Mucosa of gallbladder (tissue), 1 donor: Measurements from ENCODE around the gene TSSC4. TPM values are rescaled to one million over a fixed set of nuclear protein-coding genes. Genes with fewer than 3 reads are reported as not detected.

ENCODE experiments used
- DNase-seq: peaks from one replicate; pipeline ENCODE4 v3.0.0-alpha.2; 2020; ENCODE audit warnings: low spot score
- total RNA-seq: library from RNA; stranded (reverse); gene quantifications from one replicate; pipeline ENCODE4 v1.2.1, GENCODE V29; 2021
- donor health status: DM: no; HTN: no; CAD: no.

TSSC4 gene
- total RNA-seq, 1 donor from 2014 or later, result 50.5 TPM

DNA sequence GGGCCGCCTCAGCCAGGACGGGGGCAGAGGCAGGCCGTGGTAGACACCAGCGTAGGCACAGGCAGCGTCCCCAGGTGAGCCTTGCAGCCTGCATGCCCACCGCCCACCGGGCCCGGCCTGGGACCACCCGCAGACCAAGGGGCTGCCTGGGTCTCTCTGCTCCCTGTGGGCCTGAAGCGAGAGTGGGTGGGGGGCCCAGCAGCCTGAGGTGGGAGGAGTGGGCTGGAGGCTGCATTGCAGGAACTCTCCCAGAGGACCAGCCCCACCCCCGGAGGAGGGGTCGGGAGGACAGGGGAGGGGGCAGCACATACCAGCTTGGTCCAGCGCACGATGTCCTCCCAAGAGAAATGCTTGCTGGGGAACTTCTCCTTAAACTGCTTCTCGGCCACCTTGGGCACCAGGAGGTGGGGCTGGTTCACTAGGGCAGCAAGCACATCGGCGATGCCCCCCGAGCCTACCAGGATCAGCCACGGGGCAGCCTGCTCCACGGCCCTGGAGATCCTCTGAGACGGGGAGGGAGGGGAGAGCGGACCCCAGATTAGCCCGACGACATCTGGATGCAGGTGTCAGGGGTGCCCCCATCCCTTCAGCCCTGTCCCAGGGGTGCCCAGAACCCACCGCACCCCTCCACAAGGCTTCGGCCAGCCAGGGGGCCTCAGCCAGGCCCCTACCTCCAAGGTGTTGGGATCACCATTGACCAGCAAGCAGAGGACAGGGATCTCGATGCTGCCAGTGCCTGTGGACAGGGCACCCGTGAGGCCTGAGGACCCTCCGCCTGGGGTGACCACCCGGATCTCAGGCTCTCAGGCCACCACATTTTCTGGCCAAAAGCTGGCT, 17.5 kb downstream of the TSSC4 start:
- DNase-seq, result no peak

DNA sequence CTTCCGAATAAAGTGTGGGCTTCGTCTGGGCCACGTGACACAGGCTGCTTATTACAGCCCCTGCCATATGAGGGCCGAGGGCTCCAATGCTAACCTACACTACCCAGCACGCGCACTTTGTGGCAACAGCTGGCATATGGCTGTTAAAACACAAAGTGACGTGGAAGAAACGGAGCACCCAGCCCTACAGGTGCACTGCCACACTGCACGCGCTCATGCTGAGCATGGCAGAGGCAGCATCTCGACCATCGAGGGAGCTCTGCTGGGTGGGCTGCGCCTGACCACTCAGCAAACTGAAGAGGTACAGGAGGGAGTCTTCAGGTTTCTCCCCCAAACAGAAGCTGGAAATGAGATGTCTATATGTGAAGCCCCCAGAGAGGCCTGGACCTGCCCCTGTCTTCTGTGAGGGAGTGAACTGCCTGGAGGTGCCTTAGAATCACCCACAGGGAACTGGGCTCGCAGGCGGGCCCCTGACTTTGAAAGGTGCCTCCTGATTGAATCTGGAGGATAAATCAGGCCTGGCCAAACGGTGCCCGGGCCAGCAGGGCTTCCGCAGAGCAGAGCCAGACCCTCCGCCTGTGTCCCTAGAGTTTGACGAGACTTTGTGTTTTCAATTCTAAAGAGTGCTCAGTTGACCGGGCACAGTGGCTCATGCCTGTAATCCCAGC, 18.3 kb downstream of the TSSC4 start:
- DNase-seq, result no peak

DNA sequence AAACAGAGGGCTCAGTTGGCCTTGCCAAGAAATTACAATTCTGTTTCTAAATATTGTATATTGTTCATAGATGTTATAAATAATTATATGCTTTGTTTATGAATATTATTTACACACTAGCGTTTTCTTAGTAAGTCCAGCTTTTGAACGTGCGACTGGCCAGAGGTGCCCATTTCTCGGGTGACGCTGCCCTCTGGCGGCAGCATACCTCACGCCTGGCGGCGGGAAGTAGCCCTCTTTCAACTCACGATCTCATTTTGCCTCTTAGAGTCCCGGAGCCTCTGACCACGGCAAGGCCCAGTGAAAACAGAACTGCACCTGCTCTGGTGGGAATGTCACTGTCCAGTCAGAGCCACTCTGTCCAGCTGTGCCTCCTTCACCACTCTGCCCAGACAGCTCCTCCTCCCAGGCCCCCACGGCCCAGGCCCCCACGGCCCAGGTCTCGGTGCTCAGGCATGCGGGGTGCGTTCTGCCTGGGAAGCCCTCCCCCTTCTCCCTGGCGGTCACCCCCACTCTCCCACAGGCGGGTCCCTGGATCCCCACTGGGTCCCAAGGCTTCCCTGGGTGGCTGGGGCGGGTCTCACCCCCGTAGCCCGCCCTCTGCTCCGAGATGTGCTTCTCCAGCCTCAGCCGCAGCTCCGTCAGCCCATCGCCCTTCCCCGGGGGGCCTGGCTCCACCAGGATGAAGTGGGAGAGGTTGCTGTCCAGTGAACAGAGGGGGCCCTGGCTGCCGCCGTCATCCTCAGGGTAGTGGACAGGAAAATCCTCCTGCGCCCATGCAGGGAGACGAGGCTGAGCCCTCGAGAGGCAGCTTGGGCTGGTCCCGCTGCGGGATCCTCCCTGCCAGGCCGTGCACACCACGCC, 19.3 kb downstream of the TSSC4 start:
- DNase-seq, result peak; percentile 76

- peak; percentile 66 for DNase-seq
Measured at GRCh38 chr11:2420502-2421225, 20.1 kb downstream of the TSSC4 start.

DNA sequence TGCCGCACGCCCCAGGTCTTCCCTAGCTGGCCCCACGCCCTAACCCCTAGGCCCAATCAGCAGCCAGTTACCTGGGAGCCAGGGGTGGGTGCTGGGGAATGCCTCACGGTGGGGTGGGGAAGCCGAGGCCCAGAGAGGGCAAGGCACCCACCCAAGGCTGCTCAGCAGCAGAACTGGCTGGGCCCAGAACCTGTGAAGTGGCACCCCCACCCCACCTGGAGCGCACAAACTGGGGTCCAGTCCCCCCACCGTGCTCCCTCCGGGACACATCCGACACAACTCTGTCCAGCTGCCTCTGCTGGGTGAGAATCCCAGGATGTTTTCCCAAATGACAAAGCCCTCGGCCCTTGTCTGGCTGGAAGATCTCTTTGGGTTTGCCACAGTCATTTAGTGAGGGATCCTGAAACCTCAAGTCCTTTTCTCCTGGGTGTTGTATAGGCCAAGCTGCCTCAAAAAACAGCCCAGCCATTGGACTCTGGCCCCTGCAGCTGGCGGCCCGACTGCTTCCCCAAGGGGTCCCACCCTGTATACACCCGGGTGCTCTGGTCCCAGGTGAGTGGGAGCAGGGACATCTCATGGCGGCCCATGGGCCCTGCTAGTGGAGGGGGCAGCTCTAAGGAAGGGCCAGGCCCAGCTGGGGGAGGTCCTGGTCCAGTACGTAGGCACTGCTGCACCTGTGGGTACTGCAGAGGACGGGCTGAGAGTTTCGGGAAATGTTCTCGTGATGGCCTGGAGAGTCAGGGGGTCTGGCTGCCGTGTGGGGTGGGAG, 20.9 kb downstream of the TSSC4 start:
- no peak for DNase-seq

- no peak for DNase-seq
Measured at GRCh38 chr11:2421996-2422395, 21.4 kb downstream of the TSSC4 start.

DNA sequence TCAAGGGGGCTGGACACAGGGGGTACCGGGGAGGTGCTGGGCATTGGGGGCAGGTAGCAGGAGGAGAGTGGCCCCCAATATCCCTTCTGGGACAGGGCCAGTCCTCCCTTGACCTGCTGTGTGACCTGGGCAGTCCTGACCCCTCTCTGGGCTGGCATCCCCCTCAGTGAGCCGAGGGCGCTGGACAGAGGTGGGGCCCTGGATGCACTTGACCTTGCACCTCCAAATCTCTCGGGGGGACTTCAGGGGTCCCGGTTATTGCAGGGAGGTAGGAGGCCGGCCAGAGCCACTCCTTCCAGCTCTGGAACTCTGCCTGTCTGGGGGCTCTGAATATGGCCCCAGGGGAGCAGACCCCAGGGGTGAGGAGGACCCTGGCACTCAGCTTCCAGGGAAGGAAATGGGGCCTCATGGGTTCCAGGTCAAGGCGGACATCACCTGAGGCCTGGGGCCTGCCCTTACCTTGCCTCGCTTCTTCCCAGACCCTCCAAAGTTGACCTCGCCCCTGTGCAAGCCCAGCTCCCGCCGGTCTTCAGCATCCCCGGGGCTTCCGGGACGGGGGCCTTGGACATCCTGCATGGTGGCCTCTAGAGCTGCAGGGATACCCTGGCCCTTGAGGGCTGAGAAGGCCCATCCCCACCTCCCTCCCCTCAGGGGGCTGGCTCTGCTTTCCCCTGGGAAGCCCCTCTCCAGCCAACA, 22.1 kb downstream of the TSSC4 start:
- no peak for DNase-seq

- DNase-seq, result no peak
Measured at GRCh38 chr11:2423157-2424025, 22.8 kb downstream of the TSSC4 start.

GRCh38 chr11:2424811-2425495, 24.4 kb downstream of the TSSC4 start:
- no peak for DNase-seq

- DNase-seq, result no peak
Measured at GRCh38 chr11:2425506-2425905, 25.0 kb downstream of the TSSC4 start.

DNA sequence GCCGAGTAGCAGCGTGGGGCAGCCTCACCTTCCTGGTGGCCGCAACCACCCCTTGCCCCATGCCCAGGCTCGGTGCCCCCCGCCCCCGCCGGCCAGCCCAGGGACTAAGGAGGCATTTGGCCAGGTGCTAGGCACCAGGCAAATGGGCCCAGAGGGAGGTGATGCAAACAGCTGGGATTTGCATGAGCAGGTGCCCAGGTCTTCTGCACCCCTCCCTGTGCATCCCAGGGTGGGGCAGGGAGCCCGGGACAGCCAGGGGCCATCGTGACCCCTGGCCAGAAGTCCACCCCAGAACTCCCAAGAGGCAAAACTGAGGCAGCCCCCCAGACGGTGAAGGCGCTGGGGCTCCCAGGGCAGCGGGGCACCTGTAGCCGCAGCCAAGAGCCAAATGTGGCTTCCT, 25.7 kb downstream of the TSSC4 start:
- DNase-seq, result no peak

DNA sequence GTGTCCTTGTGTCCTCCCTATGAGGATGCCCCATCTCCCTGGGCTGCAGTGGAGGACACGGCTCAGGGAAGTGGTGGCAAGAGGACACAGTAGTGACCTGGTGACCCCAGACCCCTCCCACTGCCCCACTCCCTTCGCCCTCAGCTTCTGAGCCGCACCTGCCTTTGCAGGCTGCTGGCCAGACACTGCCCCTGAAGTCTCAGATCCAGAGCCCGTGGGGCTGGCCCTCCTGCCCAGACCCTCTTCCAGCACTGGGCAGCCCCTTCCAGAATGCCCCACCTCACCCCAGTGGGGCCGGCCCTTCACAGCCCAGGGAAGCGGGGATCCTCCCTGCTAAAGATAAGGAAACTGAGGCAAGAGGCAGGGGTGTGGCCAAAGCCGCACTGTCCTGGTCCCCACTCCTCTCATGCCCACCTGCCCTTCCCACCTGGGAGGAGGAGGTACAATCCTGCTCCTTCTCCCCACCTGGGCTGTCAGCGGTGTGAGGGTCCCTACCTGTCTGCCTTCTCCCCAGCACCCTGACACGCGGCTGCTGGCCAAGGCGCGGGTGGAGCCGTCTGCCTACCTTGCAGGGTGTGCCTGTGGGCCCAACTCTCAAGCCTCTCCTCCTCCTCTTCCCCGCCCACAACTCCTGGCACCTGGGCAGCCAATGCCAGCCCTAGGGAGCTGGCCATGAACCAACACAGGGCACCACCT, 26.4 kb downstream of the TSSC4 start:
- DNase-seq, result peak; percentile 52

DNA sequence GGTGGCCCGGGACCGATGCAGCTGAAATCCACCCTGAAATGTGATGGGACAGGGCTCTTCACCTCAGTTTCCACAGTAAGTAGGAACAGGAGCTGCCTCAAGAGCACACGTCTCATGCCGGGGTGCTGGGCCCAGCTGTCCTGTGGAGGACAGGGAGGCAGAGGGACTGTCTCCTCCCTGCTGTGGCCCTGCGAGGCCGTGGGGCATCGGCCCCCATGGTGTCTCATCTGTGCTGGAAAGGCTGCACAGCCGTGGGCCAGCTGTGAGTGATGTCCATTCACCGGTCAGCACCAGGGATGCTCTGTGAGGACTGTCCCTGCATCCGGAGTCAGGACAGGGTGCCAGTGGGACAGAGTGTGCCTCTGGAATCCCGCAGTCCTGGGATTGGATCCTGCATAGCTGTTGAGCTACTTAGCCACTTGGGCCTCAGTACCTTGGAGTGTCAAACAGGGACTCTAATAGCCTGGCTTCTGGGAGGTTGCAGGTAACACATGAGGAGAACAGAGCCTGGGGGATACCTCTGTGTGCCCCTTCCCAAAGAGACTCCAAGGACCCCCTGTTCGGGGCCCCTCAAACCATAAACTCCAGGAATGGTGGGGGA, 27.3 kb downstream of the TSSC4 start:
- DNase-seq, result no peak

- peak; percentile 83 for DNase-seq
Measured at GRCh38 chr11:2428322-2428795, 27.8 kb downstream of the TSSC4 start.

- no peak for DNase-seq
Measured at GRCh38 chr11:2431395-2431794, 30.8 kb downstream of the TSSC4 start.

- no peak for DNase-seq
Measured at GRCh38 chr11:2432171-2432621, 31.6 kb downstream of the TSSC4 start.

DNA sequence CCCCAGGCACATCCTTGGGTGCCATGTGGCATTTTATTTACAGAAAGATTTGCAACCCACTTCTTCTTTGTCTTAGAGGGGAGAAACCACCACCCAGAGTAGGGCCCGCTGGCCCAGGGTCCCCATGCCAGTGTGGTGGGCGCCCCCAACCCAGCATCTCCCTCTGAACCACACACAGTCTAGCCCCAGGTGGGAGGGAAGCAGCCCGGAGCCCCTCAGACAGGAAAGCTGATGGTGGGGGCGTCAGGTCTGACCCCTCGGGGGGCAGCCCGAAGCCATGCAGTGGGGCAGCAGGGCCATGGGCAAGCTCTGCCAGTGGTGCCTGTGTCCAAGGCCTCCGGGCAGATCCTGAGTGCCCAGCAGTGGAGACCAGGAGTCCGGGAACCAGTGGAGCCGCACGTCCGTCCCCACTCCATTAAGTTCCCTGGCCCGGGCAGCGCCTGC, 32.1 kb downstream of the TSSC4 start:
- DNase-seq, result no peak
